Limb (tissue), 2 donors: Measurements from ENCODE around the gene SERTAD3.
"Not testable (repeated sequence)": the region's sequence is repeated elsewhere in the genome, so short reads cannot be mapped to it uniquely, and the experiment has no call there.

Experiments
- DNase-seq, 2 donors: peaks; one replicate each; pipeline ENCODE4 v3.0.0-alpha.2; 2016; ENCODE audit errors: extremely low spot score in 2 of 2

Gene SERTAD3

DNA sequence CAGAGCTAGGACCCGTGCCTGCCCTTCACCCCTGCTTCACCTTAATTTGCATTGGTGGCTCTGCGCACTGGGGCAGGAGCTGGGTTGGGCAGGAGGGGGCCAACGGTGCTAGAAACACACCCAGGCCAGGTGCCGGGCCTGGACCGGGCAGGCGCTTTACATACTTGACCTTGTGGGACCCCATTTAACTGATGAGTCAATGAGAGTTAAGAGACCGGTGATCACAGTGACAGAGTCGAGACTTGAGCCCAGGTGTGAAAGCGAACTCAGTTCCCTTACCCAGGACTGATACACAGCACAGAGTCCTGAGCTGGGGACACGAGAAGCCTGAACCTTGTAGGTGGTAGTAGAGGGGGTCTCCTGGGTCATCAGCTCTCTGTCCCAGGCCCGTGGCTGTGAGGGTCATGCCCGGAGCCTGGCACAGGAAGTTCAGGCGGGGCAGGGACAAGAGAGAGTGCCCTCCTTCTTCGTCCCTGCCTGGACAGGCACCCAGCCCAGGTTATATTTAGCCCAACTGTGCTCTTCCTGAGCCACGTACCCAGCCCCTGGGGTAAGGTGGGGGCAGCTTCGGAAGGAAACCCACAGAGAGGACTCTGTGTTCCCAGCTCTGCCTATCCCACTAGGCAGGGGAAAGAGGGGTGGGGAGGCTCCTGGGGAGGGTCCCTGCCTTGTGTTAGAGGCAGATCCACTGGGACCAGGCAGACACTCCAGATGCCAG is 32.9 kb downstream of the SERTAD3 start:
- DNase-seq, result no peak

GRCh38 chr19:40410030-40410389 is 34.1 kb downstream of the SERTAD3 start:
- DNase-seq, result no peak

GRCh38 chr19:40408598-40408925 is 35.6 kb downstream of the SERTAD3 start:
- DNase-seq, result not testable (repeated sequence)

GRCh38 chr19:40407714-40408597 is 36.2 kb downstream of the SERTAD3 start:
- DNase-seq, result no peak

- DNase-seq, result peak; percentile 71 to 93
Observed at GRCh38 chr19:40403262-40403984, 40.7 kb downstream of the SERTAD3 start.

GRCh38 chr19:40400559-40400958 is 43.6 kb downstream of the SERTAD3 start:
- DNase-seq, result no peak

GRCh38 chr19:40398417-40399131 is 45.6 kb downstream of the SERTAD3 start:
- DNase-seq, result peak; percentile 43 to 72

GRCh38 chr19:40397568-40397906 is 46.6 kb downstream of the SERTAD3 start:
- DNase-seq, result no peak

DNA sequence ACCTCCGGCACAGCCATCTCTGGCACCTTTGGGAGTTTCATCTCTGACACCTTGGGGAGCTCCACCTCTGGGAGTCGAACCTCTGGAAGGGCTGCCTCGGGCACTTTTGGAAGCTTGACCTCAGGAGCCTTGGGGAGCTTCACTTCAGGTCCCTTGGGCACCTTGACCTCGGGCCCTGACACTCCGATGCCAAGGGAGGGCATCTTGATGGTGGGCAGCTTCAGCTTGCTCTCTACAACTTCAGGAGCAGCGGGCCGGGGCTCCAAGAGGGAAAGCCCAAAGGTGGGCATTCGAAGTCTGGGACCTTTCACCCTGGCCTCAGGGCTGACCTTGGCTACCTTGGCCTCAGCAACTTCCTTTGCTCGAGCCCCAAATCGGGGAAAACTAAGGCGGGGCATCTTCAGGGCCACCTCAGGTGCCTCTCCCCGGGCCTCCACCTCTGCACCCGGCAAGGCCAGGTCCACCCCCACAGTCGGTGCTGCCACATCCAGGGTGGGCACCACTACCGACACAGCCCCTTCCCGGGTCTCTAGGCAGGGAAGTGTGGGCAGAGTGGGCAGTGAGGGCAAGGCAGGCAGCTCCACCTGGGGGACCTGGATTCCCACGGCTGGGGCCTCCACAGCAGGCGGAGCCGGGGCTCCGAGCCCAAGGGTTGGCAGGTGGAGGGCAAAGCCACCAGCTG is 47.1 kb downstream of the SERTAD3 start:
- no peak for DNase-seq

DNA sequence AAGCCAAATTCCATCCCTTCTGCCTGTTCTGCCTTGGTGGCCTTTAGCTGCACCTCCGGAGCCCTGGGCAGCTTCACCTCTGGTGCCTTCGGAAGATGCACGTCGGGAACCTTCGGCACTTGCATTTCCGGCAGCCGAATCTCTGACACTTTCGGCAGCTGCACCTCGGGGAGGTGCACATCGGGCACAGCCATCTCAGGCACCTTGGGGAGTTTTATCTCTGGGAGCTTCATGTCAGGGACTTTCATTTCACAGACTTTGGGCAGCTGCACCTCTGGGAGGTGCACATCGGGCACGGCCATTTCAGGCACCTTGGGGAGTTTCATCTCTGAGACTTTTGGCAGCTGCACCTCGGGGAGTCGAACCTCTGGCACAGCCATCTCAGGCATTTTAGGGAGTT is 48.2 kb downstream of the SERTAD3 start:
- no peak for DNase-seq

DNA sequence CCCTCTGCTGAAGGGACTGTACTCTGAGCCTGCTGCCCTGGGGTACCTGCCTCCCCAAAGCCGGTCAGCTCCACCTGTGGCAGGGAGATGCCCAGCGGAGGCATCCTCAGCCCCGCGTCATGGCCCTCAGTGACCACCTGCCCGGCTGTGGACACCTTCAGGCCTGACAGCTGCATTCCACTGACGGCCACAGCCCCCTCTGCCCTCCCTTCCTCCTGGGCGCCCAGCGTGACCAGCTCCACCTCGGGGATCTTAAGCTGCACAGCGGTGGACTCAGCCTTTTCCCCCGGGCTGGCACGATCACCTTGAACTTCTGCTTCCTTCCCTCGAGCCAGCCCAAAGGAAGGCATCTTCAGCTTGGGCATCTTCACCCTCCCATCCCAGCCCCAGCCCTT is 49.3 kb downstream of the SERTAD3 start:
- DNase-seq, result no peak

DNA sequence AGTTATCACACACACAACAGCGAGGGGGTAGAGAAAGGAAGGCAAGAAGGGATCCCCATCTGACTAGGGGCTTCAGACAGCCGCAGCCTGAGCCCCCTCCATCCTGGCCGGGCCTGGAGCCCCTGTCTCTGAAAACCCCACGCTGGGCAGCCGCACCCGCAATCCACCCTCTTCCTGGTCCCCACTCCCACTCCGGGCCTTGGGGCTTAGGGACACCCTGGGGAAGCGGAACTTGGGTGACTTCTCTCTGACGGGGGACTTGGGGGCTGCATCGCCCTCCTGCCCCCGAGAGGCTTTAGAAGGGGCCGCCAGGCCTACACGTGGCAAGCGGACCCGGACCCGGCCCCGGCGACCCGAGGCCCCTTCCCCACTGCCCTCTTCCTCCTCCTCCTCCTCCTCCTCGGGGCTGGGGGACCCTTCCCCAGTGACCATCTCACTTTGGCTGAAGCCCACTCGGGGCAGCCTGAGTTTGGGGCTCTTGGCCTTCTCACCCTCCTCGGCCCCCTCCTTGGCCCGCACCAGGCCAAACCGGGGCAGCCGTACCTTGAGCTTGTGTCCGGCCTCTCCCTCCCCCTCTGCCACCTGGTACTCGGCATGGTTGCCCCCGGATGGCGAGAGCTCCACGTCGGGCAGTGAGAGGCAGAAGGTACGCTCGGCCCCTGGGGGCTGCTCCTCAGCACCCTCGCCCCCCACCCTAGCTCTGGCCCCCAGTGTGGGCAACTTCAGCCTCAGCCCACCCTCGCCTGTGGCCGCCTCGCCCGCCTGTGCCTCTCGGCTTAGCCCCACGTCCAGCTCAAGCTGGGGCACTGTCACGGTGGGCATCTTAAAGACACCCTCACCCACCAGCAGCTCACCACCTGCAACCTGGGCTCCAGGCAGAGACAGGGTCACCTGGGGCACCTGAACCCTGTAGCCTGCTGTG is 50.0 kb downstream of the SERTAD3 start:
- DNase-seq, result no peak

- no peak for DNase-seq
Observed at GRCh38 chr19:40392894-40393517, 51.1 kb downstream of the SERTAD3 start.

GRCh38 chr19:40392123-40392522 is 52.0 kb downstream of the SERTAD3 start:
- DNase-seq, result no peak
